ENCODE measurements around the gene ZBTB6.
"Not testable (repeated sequence)": the region's sequence is repeated elsewhere in the genome, so short reads cannot be mapped to it uniquely, and the experiment has no call there.

The ZBTB6 gene

GRCh38 chr9:122923947-122924346 is 10.8 kb upstream of the ZBTB6 start:
- DNase-seq: no peak

GRCh38 chr9:122922713-122923112 is 9.6 kb upstream of the ZBTB6 start:
- no peak for DNase-seq

GRCh38 chr9:122918310-122918709 is 5.2 kb upstream of the ZBTB6 start:
- no peak for DNase-seq

- DNase-seq: no peak
Observed at GRCh38 chr9:122912671-122912963, 506 bp downstream of the ZBTB6 start.

- not testable (repeated sequence) for DNase-seq
Observed at GRCh38 chr9:122906122-122906521, 7.0 kb downstream of the ZBTB6 start.

- peak; percentile 94 to 98 for DNase-seq
Observed at GRCh38 chr9:122904823-122905710, 8.1 kb downstream of the ZBTB6 start, which contains the start of gene RC3H2. Gene RC3H2 (minus strand): TSS chr9:122905359. CDS start chr9:122897509, 7,850 bp downstream.

GRCh38 chr9:122904466-122904822 is 8.7 kb downstream of the ZBTB6 start:
- DNase-seq: no peak

GRCh38 chr9:122900791-122901190 is 12.3 kb downstream of the ZBTB6 start:
- DNase-seq: no peak

GRCh38 chr9:122897969-122898368 is 15.2 kb downstream of the ZBTB6 start:
- DNase-seq: no peak

GRCh38 chr9:122888480-122888879 is 24.6 kb downstream of the ZBTB6 start:
- no peak for DNase-seq

- DNase-seq: no peak
Observed at GRCh38 chr9:122883125-122883524, 30.0 kb downstream of the ZBTB6 start.

- DNase-seq: no peak
Observed at GRCh38 chr9:122879443-122879842, 33.7 kb downstream of the ZBTB6 start.

GRCh38 chr9:122875523-122875922 is 37.6 kb downstream of the ZBTB6 start:
- no peak for DNase-seq

- not testable (repeated sequence) for DNase-seq
Observed at GRCh38 chr9:122867276-122867675, 45.8 kb downstream of the ZBTB6 start.

GRCh38 chr9:122866079-122866478 is 47.0 kb downstream of the ZBTB6 start:
- DNase-seq: no peak

- DNase-seq: no peak
Observed at GRCh38 chr9:122865300-122865699, 47.8 kb downstream of the ZBTB6 start.

- DNase-seq: no peak
Observed at GRCh38 chr9:122863407-122863806, 49.7 kb downstream of the ZBTB6 start.

GRCh38 chr9:122860319-122861142 is 52.6 kb downstream of the ZBTB6 start:
- DNase-seq: no peak

Data from NCI-H446 (cell line).